NCI-H2227 (cell line): ENCODE measurements around the gene ZNF445.
"Not testable (repeated sequence)": the region's sequence is repeated elsewhere in the genome, so short reads cannot be mapped to it uniquely, and the experiment has no call there.

Experiments used
- DNase-seq: peaks from one replicate; lab custom pipeline; 2025; ENCODE audit not compliant: unreplicated experiment; lab: John Stamatoyannopoulos, UW

Gene ZNF445

DNA sequence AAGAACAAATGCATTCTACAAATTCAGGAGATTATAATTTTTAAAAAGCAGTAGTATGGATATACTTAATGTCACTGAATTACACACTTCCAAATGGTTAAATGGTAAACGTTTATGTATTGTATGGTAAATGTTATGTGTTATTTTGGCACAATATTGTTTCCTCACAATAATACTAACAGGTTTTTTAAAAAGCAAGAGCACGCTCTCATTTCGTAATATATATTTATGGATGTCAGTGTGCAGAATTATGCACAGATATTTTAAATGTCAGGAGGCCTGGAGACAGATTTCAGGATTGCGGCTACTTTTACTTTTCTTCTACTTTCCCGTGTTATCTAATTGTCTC is 533 bp downstream of the ZNF445 start:
- DNase-seq, result no peak

DNA sequence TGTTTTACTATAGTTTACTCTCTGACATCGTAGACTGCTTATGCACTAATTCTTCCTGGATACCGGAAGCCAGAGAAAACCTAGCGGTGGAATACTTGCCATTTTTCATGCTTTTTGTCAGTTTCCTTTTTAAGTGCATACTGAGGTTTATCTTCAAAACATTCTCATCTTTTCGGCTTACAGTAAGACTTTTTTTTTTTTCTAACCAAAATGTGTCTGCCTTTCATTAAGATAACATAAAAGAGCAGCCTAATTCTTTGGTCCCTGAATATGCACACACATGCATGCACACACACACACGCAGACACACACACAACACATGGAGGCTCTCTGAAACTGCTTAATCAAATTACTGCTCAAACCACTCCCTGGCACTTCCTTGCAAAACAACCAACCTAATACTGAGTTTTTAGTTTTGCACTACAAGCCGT is 1.3 kb downstream of the ZNF445 start:
- DNase-seq, result no peak

DNA sequence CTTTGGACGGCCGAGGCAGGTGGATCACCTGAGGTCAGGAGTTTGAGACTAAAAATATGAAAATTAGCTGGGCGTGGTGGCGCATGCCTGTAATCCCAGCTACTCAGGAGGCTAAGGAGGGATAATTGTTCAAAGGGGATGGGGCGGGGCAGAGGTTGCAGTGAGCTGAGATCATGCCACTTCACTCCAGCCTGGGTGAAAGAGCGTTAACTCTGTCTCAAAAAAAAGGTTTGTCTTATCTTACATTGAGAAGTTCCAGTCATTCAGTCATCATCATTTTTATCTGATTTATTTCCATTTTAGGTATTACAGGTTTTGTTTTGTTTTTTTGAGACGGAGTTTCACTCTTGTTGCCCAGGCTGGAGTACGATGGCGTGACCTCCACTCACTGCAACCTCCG is 2.6 kb downstream of the ZNF445 start:
- DNase-seq, result not testable (repeated sequence)

DNA sequence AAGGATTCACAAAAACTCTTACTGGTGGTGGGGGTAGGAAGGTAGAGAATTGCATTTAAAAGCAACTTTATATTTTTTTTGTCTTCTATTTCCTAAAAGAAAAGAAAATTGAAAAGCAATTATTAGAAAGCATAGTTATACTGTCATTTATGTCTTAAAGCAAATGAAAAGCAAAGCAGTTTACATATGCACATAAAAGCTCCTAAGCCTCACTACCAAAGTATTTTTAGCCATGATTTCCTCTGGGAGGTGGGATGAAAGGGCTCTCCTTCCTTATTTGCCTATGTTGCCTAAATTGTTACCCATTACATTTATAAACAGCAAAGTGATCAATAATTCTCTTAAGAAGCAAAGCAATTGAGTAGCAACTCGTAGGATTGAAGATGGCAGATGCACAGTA is 7.0 kb downstream of the ZNF445 start:
- no peak for DNase-seq

DNA sequence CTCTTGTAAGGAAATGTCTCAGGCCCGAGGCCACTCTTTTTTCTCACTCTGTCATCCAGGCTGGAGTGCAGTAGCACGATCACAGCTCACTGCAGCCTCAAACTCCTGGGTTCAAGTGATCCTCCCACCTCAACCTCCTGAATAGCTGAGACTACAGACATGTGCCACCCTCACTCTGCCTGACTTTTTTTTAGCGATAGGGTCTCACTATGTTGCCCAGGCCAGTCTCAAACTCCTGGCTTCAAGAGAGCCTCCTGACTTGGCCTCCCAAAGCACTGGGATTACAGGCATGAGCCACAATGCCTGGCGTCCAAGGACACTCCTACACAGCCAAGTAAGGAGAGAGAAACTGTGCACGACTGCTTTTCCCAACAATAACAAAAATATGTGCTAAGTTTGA is 7.6 kb downstream of the ZNF445 start:
- DNase-seq, result no peak

DNA sequence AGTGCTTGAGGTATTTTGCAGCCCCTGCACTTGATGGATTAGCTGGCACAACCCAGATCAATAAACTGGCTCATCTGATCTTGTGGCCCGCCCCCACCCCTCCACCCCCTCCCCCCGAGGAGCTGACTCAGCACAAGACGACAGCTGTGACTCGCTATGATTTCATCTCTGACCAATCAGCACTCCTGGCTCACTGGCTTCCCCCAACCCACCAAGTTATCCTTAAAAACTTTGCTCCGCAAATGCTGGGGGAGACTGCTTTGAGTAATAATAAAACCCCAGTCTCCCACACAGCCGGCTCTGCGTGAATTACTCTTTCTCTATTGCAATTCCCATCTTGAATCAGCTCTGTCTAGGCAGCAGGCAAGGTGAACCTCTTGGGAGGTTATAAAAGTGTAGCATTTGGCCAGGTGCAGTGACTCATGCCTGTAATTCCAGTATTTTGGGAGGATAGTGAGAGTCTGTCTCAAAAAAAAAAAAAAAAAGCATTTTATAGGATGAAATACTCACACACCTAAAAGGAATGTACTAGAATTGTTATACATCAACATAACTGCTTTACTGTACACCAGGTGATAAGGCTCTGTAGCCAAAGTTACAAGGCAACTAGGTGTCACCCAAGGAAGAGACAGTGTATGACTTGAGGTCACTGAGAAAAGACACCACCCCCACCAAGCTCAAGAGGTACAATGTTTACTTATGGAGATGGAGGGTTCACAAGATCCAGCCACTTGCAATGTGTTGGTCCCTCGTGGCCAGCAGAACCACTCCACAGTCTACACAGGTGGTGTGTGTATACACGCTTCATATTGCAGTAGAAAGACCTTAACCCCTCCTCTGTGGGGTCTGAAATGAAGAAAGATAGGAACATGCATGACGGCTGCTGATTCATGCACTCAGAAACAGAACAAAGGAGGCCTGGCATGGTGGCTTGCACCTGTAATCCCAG is 8.6 kb downstream of the ZNF445 start:
- no peak for DNase-seq

DNA sequence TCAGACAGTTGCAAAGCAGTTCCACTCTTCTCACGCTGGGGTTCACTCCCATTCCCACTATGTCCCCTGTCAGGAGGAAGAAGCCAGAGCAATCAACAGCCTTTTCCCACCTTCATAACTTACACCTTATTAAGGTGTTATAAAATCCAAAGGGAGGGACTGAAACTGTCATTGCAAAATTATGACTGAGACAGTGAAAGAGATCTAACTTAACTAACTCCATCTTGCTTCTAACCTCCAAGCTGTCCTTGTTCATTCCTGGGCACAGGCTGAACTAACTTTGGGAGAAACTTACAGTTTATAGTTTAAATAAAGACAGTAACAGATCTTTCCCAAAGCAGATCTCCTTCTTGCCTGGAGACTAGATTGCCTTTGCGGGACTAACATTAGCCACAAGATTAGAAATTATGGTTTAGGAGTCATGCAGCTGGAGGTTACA is 9.4 kb downstream of the ZNF445 start:
- not testable (repeated sequence) for DNase-seq

DNA sequence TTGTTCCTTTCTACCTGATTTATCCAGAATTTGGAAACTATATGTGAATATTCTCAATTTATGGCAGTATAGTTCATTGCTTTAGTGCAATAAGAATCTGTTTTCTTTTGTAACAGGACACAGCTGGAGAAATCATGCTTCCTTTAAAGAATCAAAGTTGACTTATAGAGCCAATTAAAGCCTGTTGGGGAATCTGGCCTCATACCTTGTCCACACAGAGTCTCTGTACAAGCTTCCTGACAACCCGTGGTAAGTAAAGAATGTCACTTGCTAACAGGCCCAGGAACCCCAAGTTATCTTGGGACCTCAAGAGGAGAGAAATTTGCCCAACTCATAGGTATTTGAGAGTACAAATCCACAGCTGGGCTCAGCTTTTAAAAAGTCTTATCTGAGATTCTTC is 10.2 kb downstream of the ZNF445 start:
- DNase-seq, result no peak

DNA sequence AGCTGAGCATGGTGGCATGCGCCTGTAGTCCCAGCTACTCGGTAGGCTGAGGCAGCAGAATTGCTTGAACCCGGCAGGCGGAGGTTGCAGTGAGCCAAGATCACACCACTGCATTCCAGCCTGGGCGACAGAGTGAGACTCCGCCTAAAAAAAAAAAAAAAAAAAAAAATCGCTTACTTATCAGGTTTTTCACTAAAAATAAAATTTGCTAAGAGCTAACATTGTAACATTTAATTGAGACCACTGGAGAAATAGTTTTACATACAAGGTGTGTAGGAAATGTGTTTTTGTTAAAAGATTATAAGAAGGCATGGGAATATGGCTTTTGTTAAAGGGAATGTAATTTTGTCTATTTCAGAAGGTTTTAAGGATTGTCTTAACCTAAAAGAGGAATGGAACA is 12.6 kb downstream of the ZNF445 start:
- not testable (repeated sequence) for DNase-seq

DNA sequence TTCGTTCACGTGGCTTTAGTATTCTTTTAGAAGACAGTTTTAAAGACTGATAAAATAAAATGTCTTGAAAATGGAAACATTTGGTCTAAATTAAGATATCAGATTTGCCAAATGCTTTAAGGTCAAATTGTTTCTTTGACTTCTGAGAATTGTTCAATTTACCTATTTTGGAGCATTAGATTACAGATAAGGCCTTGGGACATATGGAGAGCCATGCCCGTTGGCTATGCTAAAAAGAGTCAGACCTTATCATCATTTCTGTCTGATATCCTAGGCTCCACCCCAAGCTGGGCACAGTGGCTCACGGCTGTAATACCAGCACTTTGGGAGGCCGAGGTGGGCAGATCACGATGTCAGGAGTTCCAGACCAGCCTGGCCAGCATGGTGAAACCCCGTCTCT is 13.0 kb downstream of the ZNF445 start:
- DNase-seq, result no peak

DNA sequence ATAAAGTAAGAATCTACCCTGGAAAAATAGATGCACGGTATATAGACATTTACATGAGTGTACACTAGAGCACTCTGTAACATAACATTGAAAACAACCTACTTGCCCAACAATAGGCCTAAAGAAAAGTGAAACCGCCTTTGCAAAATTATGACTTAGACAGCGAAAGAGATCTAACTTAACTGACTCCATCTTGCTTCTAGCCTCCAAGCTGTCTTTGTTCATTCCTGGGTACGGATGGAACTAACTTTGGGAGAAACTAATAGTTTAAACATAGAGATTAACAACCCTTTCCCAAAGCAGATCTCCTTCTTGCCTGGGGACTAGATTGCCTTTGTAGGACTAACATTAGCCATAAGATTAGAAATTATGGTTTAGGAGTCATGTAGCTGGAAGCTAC is 17.4 kb downstream of the ZNF445 start:
- not testable (repeated sequence) for DNase-seq

DNA sequence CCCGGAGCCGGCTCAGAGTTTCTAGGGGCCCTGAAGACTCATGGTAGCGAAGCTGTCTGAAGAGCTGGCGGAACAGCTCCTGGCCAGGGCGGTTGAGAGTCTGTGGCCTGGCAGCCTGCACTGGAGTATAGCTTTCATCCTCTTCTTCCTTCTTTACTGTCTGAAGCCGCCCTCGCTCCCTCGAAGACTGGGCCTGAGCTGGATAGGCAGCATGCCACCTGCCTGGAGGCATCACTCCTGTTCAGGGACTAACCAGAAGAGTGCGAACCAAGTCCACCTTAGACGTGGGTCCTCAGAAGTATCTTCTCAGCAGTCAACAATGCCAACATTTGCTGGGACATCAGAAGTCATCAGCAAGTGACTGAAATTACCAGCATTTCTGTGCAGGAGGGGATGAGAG is 22.2 kb downstream of the ZNF445 start:
- no peak for DNase-seq

DNA sequence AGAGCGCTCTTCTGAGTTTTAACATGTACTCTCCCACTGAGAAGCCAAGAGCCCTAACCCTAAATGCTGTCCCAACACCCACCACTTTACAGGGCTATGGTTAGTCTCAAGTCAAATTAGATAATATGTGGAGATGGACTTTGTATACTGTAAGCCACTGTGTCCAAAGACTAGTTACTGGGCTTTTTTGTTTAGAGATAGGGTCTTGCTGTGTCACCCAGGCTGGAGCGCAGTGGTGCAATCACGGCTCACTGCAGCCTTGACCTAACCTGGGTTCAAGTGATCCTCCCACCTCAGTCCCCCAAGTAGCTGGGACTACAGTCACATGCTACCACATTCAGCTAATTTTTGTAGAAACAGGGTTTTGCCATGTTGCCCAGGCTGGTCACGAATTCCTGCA is 23.2 kb downstream of the ZNF445 start:
- no peak for DNase-seq

DNA sequence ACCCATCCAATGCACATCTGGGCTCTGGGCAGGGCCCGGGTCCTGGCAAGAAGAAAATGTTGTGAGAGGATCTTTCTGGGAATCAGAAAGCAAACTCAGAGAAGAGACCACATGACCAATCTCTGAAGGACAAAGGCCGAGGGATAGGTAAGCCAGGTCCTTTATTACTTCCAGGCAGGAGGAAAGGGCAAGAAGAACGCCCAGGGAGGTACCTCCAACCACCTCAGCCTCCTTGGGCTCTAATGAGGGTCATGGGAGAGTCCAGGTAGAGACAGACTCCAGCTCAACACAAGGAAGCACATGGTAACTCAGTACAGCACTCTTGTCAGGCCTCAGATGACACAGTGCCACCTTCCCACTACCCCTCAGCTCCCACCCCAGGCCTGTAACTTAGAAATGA is 26.0 kb downstream of the ZNF445 start:
- DNase-seq, result no peak

DNA sequence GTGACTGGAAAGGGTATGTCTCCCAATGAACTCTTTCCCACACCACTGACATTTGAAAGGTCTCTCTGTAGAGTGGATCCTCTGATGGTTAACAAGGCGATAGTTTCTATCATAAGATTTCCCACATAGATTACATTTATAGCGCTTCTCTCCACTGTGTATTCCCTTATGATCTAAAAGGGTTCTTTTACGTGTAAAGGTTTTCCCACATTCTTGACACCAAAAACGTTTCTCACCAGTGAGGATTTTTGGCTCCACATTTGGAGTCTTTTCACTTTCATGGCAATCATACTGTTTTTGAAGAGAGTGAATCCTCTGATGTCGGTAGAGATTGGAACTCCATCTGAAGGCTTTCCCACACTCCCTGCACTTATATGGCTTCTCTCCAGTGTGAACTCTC is 30.5 kb downstream of the ZNF445 start:
- DNase-seq, result no peak

DNA sequence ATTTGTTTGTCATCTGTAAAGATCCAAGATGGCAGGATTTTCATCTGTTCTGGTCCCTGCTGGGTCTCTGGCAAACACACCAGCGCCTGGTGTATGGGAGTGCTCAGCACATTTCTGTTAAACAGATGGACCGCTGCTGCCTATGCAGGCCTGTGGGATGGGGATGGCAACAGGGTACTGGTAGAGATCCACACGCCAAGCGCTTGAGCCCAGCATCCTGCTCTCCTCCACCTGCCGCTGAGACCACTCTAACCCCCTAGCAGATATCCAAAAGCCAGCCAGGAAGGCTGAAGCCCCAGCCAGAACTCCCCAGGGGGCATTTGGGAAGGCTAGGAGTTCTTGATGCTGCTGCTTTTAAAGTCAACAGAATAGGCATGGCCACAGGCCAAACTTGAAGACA is 31.7 kb downstream of the ZNF445 start:
- no peak for DNase-seq

DNA sequence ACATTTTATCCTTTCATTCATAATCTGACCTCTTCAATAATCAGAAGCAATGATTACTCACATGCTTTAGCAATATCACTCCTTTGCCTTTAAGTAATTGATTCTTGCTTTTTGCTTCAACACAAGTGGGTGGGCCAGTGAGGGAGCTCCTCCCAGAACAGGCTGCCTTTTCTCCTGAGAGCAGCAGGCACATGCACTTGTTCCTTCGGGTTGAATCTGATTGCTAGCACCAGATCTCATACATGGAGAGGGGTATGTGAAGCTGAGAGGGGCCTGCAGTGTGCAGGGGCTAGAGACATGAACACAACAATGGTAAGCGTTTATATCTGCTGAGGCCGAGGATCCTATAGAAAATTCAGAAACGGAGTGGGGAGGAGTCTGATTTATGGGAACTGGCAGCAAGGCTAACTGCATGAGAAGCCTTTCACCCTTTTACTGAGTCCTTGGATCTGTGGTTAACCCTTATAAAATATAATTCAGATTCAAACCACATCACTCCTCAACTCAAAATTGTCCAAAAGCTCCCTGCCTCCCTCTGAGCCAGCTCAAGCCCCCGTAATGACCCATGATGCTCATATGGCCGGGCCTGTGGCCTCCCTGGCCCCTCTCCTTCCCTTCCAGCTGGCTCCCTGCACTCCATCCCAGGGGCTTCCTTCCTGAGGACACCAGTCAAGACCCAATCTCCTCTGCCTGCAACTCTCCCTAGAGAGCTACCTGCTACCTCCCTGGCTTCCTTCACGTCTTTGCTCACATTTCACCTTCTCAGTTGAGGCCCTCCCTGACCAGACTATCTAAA is 32.4 kb downstream of the ZNF445 start:
- DNase-seq, result no peak

DNA sequence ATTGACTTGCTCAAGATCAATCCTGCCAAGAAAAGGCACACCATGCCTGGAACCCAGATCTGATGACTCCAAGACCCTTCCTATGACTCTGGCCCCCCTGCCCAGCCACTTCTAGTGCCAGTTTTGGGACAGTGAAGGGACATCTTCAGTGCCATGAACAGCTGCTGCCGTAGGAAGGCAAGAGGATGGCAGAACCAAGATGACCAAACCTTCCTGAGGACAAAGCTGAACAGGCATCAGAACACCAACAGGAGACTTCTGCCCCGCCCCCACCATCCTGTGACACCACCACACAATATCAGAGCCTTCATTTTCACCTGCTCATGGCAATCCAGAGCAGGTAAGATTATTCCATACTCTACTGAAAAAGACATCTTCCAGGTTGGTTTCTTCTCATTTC is 33.0 kb downstream of the ZNF445 start:
- no peak for DNase-seq

DNA sequence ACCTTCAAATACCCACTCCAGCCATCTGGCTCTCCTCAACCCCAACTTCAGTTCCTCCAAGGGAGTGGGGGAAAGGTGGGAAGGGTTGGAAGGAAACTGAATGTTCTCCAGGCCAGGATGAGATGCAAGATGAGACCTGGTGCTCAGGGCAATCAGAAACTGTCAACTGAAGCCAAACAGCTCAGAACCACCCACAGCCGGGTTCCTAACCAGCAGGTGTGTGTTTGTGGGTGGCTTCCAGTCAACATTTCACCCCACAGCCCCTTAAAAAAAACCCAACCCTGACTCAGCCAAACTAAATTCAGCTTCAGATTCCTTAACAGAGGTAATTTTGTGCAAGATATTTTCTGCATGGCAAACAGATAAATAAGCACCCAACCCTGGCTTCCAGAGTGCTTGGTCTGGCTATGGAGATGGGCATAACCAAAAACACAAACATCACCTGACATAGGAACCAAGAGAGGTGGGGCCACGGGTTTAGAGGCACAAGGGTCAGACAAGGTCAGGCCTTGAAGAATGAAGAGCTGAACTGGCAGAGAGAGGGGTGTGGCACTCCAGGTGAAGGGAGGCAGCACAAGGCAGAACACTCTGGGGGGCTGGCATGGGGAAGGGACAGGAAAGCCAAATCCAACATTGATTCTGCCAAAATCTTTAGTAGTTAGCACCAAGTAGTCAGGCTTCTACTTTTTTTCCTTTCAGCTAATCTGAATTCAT is 34.7 kb downstream of the ZNF445 start:
- no peak for DNase-seq

DNA sequence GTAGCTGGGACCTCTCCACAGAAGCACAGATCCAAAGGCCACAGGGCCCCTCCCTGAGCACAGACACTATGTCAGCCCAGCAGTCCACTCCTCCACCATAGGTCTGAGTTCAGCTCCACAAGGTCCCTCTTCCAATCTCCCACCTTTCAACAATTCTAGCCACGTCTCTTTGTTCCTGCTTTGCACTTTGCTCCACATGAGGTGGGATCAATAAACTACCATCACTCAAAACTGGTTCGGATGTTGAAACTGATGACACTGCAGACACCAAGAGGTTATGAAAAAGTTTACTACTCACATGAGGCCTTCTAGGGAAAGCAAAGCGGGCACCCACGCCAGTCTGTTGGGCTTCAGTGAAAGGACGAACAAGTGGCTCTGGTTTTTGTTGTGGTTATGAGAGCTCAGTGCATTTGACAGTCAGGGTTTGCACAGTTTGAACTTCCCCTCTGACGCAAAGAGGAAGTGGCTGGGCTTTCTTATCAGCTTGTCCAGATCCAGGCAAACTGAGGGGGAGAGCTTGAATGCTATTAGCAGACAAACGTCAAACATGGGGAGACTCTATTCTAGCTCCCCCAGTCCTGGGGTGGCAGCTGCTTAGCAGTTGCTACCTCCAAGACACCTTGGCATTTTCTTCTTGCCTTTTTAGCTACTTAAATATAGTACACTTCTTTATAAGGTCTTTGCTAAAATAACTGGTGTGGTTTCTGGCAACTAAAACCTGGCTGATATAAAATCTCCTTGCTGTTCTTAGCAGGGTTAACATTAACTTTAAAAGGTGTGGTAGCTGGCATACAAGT is 37.8 kb downstream of the ZNF445 start:
- no peak for DNase-seq

DNA sequence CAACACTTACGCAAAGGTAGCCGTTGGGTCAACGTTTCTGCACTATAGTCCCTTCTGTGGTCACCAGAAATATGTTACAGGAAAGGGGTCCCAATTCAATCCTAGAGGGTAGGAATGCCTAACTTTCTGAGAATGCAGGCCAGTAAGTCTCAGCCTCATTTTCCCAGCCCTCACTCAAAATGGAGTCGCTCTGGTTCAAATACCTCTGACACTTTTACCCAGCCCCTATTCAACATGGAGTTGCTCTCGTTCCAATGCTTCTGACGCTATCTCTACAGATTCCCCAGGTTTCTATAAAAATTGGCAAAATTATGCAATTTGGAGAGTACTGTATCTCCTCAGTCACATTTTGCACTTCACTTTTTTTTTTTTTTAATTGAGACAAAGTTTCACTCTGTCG is 39.7 kb downstream of the ZNF445 start:
- DNase-seq, result no peak
